Prostate gland (tissue), 2 donors: ENCODE measurements around the gene FFAR1. TPM values are rescaled to one million over a fixed set of nuclear protein-coding genes. Genes with fewer than 3 reads are reported as not detected.

ENCODE experiments used
- DNase-seq: peaks from one replicate; pipeline ENCODE4 v3.0.0-alpha.2; 2019; ENCODE audit warnings: low spot score
- H3K27ac ChIP-seq, 2 donors: fragments of 200-600 bp; sonication (generic); 2 replicates each; pipeline ENCODE4 v1.5.1; 2017 to 2019
- H3K27me3 ChIP-seq: fragments of 200-600 bp; sonication (generic); replicated peaks from 2 replicates; pipeline ENCODE4 v1.5.1; 2019; ENCODE audit not compliant: insufficient read depth
- H3K36me3 ChIP-seq, 2 donors: fragments of 200-600 bp; sonication (generic); 1 replicate in 1 of 2; 2 replicates in 1 of 2; pipeline versions ENCODE4 v1.5.1 to v1.8.1; 2017 to 2019
- H3K4me1 ChIP-seq: fragments of 200-600 bp; sonication (generic); replicated peaks from 2 replicates; pipeline ENCODE4 v1.5.1; 2019
- H3K4me3 ChIP-seq, 2 donors: fragments of 200-600 bp; sonication (generic); 2 replicates each; pipeline ENCODE4 v1.5.1; 2017 to 2019
- H3K9me3 ChIP-seq: fragments of 200-600 bp; sonication (generic); 2 replicates; pipeline ENCODE4 v1.5.1; 2017
- POLR2A ChIP-seq: fragments of 450-650 bp; IDR thresholded peaks from one replicate; pipeline ENCODE4 v1.6.1; 2016; ENCODE audit warnings: antibody characterized with exemption, mild to moderate bottlenecking
- POLR2AphosphoS5 ChIP-seq: sonication (generic); formaldehyde crosslinking; IDR thresholded peaks from one replicate; pipeline ENCODE4 v1.6.1; 2017; ENCODE audit warnings: antibody characterized with exemption
- WGBS: methylation state at CpG from one replicate; pipeline ENCODE4 v1.1.5; 2018; 5-methylcytosine and 5-hydroxymethylcytosine counted together
- intact Hi-C: fragments of 100-400 bp; cut with DNase I; formaldehyde crosslinking; loops from one replicate; pipeline ENCODE4 v1.14.2; 2022
- total RNA-seq, 2 donors: library from RNA; depleted of rRNA; stranded (reverse); fragments of >200 nt; gene quantifications; one replicate each; pipeline ENCODE4 v1.1.0, GENCODE V29; 2016
- TF ChIP-seq, protein P1 (sequence below), 4 experiments: fragments of 200-600 bp in 2 of 4; fragments of 450-650 bp in 2 of 4; sonication (generic) in 2 of 4; IDR thresholded peaks; 1 replicate in 3 of 4; 2 replicates in 1 of 4; pipeline ENCODE4 v1.5.1; 2016 to 2019; ENCODE audit warnings: antibody characterized with exemption in 4 of 4, mild to moderate bottlenecking in 2 of 4, moderate library complexity in 2 of 4

Gene FFAR1
- total RNA-seq, 2 donors from 2014 or later: 0.28 TPM; not detected in 1

DNA sequence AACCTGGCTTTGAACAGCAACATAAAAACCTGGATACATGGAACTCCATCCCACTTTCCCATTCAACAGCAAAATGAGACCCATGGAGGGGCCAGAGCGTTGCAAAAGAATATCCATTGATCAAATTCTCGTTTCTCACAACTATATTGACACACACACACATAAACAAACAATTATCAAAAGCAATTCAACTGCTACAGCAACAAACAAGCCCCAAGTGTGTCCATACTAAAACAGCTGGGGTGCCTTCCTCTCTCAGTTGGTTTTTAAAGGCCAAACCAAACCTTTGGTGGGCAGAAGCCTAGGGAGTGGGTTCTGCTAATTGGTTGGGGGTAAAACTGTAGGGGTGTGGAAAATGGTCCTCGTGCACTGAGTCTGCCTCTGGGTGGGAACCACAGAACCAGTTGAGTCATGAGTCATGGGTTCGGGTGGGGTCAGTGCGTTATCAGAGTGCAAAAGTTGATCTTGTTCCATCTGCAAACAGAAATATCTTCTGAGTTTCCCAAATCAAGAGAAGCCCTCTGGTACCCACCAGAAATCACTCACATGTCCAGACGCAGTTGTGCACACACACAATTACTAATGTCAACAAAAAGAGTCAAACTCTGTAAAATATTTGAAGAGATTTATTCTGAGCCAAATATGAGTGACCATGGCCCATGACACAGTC lies 41.6 kb downstream of the FFAR1 start:
- intact Hi-C loops: no loop called here

DNA sequence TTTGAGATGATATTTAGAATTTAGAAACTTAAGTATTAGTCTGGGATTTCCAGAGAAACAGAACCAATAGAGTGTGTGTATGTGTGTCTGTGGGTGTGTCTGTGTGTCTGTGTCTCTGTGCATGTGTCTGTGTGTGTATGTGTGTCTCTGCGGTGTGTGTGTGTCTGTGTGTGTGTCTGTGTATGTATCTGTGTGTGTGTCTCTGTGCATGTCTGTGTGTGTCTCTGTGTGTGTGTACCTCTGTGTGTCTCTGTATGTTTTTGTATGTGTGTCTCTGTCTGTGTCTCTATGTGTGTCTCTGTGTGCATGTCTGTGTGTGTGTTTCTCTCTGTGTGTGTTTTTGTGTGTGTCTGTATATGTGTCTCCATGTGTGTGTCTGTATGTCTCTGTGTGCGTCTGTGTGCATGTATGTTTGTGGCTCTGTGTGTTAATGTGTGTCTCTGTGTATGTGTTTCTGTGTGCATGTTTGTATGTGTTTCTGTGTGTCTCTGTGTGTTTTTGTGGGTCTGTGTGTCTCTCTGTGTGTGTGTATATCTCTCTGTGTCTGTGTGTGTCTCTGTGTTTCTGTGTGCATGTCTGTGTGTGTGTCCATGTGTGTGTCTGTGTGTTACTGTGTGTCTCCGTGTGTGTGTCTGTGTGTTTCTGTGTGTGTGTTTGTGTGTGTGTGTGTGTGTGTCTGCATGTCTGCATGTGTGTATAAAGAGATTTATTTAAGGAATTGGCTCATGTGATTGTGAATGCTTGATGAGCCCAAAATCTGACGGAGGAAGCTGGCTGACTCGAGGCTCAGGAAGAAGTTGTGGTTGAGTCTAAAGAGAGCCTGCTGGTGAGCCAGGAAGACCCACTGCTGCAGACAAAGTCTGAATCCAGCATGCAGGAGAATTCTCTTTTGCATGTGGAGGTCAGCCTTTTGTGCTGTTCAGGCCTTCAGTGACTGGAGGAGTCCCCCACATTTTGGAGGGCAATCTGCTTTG lies 45.3 kb downstream of the FFAR1 start:
- 83% methylated on average over 5 of the region's 5 CpGs for WGBS
- Histone ChIP-seq H3K4me1 (peaks cover 9% of the 10 kb centered on the region), H3K4me3 (no peak overlapping the region), H3K27me3 (no peaks in the 10 kb centered on the region), H3K9me3 (no peaks in the 10 kb centered on the region), H3K27ac (no peak overlapping the region), H3K36me3 (no peaks in the 10 kb centered on the region)
- TF ChIP-seq, protein P1, sequence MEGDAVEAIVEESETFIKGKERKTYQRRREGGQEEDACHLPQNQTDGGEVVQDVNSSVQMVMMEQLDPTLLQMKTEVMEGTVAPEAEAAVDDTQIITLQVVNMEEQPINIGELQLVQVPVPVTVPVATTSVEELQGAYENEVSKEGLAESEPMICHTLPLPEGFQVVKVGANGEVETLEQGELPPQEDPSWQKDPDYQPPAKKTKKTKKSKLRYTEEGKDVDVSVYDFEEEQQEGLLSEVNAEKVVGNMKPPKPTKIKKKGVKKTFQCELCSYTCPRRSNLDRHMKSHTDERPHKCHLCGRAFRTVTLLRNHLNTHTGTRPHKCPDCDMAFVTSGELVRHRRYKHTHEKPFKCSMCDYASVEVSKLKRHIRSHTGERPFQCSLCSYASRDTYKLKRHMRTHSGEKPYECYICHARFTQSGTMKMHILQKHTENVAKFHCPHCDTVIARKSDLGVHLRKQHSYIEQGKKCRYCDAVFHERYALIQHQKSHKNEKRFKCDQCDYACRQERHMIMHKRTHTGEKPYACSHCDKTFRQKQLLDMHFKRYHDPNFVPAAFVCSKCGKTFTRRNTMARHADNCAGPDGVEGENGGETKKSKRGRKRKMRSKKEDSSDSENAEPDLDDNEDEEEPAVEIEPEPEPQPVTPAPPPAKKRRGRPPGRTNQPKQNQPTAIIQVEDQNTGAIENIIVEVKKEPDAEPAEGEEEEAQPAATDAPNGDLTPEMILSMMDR (IDR thresholded peaks at IDR 0.05): no peak
- TF ChIP-seq POLR2AphosphoS5 (no peak), POLR2A (no peak)
- no peak for DNase-seq
- intact Hi-C loops: no loop called here

More for the DNA sequence above, 41.6 kb downstream of the FFAR1 start:
- TF ChIP-seq, protein P1 (IDR thresholded peaks at IDR 0.05): no peak
- TF ChIP-seq POLR2A: no peak
- TF ChIP-seq POLR2AphosphoS5: no peak
- Histone ChIP-seq H3K27ac (peak overlapping the region in 1 of 2 donors; percentile 68), H3K27me3 (no peaks in the 10 kb centered on the region), H3K4me3 (no peak overlapping the region), H3K9me3 (no peaks in the 10 kb centered on the region), H3K4me1 (peaks cover 15% of the 10 kb centered on the region), H3K36me3 (no peaks in the 10 kb centered on the region)
- WGBS: 58% methylated on average over 6 of the region's 6 CpGs
- DNase-seq: no peak

DNA sequence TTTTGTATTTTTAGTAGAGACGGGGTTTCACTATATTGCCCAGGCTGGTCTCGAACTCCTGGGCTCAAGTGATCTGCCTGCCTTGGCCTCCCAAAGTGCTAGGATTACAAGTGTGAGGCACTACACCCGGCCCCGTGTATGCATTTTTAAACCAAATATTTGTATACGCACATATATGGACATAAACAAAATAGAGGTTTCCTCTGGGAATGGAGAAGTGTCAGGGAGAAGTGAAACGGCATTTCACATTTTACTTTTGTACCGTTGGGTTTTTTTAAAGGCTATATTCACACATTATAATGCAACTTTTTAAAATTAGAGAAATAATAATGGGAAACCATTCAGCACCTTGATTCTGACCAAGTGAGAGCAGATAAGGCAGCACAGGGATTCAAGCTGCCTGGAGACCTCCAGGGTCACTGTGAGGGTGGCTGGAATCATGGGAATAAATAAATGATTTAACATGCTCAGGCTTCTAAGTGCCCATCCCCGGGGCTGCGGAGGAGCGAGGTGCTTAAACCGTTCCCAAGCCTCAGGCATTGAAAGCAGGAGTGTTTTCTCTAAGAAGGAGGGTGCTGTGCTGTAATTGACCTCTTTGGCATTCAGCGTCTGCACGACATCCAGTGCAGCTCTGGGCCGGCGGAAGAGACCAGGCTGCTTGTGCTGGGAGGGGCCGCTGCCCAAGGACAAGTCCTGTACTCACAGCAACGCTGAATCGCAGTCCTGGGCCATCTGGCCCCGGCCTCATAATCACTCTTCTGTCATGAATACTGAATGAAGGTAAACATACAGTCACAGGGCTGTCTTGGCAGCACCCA lies 47.9 kb downstream of the FFAR1 start:
- no peaks in the 10 kb centered on the region for H3K9me3 ChIP-seq
- TF ChIP-seq POLR2A (no peak), POLR2AphosphoS5 (peak; percentile 63)
- DNase-seq: peak; percentile 58
- 37% methylated on average over 19 of the region's 19 CpGs for WGBS
- intact Hi-C loops: no loop called here
- H3K4me3 ChIP-seq: no peak overlapping the region
- H3K27me3 ChIP-seq: no peaks in the 10 kb centered on the region
- H3K27ac ChIP-seq: peak overlapping the region in 1 of 2 donors; percentile 30
- H3K36me3 ChIP-seq: no peaks in the 10 kb centered on the region
- no peaks in the 10 kb centered on the region for H3K4me1 ChIP-seq

DNA sequence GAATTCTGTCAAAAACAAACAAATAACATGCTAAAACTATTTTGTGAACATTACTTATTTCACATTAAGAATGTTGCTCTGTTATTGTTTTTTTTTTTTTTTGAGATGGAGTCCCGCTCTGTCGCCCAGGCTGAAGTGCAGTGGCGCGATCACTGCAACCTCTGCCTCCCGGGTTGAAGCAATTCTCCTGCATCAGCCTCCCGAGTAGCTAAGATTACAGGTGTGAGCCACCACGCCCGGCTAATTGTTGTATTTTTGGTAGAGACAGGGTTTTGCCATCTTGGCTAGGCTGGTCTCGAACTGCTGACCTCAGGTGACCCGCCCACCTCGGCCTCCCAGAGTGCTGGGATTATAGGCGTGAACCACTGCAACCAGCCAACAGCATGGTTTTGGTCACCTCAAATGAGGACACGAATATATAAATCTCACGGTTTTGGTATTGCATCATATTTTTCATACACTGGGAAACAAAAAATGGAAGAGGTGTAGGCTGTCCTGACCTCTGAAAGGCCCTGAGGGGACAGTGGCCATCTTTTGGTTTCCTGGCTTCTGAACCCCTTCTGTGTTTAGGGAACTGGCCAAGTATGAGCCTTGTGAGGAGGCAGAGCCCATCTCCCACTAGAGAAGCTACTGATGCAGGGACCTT lies 48.7 kb downstream of the FFAR1 start:
- 94% methylated on average over 14 of the region's 14 CpGs for WGBS
- no peaks in the 10 kb centered on the region for H3K36me3 ChIP-seq
- TF ChIP-seq POLR2AphosphoS5 (no peak), POLR2A (no peak)
- TF ChIP-seq, protein P1 (IDR thresholded peaks at IDR 0.05): no peak
- DNase-seq: no peak
- no peaks in the 10 kb centered on the region for H3K27me3 ChIP-seq
- H3K27ac ChIP-seq: peak overlapping the region in 1 of 2 donors; percentile 30
- no peaks in the 10 kb centered on the region for H3K4me1 ChIP-seq
- H3K9me3 ChIP-seq: no peaks in the 10 kb centered on the region
- intact Hi-C loops: no loop called here
- H3K4me3 ChIP-seq: no peak overlapping the region
